ENCODE data around the gene MARCO.

- TF ChIP-seq CTCF (IDR thresholded peaks at IDR 0.05): no peak
- no peak for TF ChIP-seq POLR2A (IDR thresholded peaks at IDR 0.05)
These were observed 27.1 kb upstream of the MARCO start for GRCh38 chr2:118914721-118915453.
